ENCODE measurements around the gene CCDC70.
"Not testable (repeated sequence)": the region's sequence is repeated elsewhere in the genome, so short reads cannot be mapped to it uniquely, and the experiment has no call there.

The CCDC70 gene

DNA sequence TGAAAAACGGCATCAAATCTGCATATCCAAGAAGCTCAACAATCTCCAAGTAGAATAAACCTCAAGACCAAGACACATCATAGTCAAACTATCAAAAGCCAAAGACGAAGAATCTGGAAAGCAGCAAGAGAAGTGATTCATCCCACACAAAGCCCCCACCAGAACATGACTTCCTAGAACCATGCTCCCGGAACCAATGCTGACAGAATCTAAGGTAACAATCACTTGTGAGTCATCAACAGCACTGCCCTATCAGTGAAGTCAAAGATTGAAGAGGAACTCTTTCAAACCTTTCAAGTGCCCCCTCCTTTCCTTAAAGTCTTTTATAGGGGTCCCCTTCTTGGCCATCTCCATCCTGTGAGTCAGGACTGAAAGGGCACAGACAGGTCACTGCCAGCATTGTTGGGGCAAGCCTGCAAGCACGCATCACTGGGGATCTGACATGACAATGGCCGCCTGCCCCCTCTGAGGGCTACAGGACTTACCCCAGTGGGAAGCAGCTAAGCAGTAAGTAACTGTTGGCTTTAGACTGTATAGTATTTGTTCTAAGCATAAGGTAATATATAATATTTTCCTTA lies at the start of gene CCDC70:
Gene CCDC70, plus strand, starts transcription at position 247 of the 578 bp plus-strand sequence. CDS start 3,443 bp downstream, outside the sequence.
- DNase-seq (ENCODE audit: low read depth), result no peak

DNA sequence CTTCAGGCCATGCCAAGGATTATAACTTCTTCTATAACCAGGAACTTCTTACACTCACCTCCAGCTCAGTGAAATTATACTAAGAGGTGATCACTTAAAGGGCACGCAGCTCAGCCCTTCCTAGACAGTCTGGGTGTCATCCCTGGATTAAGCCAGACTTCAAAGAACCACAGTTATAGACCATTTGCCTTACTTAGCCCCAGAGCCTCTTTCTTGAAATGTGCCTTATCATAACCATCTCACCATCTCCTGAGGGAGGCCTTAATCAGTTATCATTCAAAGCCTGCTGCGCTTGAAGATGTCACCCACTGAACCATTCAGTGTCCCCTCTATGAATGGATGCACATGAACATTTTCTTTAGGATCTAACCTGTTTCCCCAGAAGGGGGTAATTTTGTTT lies 47.7 kb upstream of the CCDC70 start:
- DNase-seq (ENCODE audit: low read depth), result no peak

- DNase-seq (ENCODE audit: low read depth), result peak; percentile 54
Measured at GRCh38 chr13:51814825-51815650, 46.7 kb upstream of the CCDC70 start.

GRCh38 chr13:51815848-51816247 lies 45.9 kb upstream of the CCDC70 start:
- DNase-seq (ENCODE audit: low read depth), result no peak

DNA sequence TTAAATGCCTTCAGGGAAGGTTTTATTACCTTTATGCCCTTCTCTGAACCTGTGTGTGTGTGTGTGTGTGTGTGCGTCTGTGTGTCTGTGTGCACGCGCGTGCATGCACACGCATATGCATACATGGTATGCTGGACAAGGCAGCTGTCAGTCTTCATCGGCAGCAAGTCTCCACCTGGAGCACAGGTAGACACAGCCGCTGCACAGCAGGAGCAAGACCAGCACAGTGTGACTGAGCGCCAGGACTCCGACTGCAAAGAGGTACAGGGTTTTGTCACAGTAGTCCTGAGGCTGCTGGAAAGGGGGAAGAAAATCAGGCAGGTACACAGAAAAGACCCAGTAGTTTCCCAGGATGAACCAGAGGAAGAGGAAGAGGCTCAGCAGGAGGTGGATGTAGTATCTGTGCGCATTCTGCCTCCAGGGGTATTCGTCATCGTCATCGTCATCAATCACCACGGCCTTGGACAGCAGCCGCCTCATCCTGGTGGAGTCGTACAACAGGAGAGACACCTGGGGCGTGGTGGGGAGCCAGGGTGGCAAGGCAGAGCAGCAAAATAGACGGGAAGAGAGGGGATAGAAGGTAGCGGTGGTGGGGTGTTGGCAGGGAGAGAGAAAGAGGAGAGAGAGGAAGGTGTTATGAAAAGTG lies 45.0 kb upstream of the CCDC70 start:
- DNase-seq (ENCODE audit: low read depth), result no peak

GRCh38 chr13:51817717-51818116 lies 44.1 kb upstream of the CCDC70 start:
- no peak for DNase-seq (ENCODE audit: low read depth)

GRCh38 chr13:51818276-51818675 lies 43.5 kb upstream of the CCDC70 start:
- DNase-seq (ENCODE audit: low read depth), result no peak

- DNase-seq (ENCODE audit: low read depth), result peak; percentile 45
Measured at GRCh38 chr13:51818781-51819511, 42.8 kb upstream of the CCDC70 start.

GRCh38 chr13:51819544-51819943 lies 42.2 kb upstream of the CCDC70 start:
- DNase-seq (ENCODE audit: low read depth), result no peak

DNA sequence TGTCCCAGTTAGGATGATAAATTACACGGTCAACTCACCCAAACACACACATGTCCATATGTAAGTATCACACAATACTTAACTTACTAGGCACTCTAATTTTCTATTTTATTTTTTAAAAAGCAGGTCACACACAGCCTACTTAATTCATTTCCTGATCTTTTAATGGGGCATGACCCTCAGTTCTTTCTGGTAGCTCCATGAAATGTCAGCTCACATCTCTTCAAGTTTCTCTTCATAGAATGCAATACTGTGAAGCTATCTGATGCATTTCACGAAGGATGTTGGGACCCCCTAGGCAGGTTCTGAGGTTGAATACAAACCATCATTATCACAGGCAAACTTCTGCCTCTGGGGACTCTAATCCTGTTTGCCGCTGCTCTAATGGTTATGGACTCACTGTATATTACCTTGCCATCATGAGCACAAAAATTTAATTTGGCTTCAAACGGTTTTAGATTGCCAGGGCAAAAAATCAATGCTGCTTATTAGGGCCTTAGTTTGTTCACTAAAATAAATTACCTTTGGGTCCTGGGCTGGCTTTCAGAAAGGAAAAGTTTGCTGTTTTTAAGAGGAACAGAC lies 41.7 kb upstream of the CCDC70 start:
- DNase-seq (ENCODE audit: low read depth), result no peak

GRCh38 chr13:51821606-51822005 lies 40.2 kb upstream of the CCDC70 start:
- DNase-seq (ENCODE audit: low read depth), result no peak

GRCh38 chr13:51822106-51822815 lies 39.5 kb upstream of the CCDC70 start:
- DNase-seq (ENCODE audit: low read depth), result no peak

- no peak for DNase-seq (ENCODE audit: low read depth)
Measured at GRCh38 chr13:51823359-51823758, 38.4 kb upstream of the CCDC70 start.

DNA sequence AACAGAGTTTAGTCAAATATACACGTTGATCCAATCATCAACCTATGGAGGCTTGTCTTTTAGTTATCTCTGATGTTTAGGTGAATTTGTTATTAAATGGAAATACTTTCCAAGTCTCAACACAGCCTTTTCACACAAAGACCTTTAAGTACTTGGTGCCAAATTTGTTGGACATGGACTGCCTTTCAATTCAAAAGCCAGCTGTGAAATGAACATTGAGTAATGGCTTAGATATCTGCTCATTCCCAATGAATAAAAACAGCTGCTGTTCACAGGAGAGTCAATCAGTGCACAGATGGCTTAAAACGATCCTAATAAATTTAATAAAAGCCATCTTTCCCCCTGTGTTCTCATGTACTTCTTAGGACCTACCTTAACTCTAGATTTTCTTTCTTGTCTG lies 37.9 kb upstream of the CCDC70 start:
- DNase-seq (ENCODE audit: low read depth), result no peak

DNA sequence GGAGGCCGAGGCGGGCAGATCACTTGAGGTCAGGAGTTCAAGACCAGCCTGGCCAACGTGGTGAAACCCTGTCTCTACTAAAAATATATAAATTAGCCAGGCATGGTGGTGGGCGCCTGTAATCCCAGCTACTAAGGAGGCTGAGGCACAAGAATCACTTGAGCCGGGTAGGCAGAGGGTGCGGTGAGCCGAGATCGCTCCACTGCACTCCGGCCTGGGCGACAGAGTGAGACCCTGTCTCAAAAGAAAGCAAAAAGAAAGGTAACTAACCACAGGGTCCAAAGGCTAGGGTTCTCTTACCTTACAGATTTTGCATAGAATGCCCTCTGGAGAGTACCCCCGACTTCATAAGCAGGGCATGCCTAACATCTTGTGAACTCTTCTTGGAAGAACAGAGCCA lies 37.1 kb upstream of the CCDC70 start:
- not testable (repeated sequence) for DNase-seq (ENCODE audit: low read depth)

DNA sequence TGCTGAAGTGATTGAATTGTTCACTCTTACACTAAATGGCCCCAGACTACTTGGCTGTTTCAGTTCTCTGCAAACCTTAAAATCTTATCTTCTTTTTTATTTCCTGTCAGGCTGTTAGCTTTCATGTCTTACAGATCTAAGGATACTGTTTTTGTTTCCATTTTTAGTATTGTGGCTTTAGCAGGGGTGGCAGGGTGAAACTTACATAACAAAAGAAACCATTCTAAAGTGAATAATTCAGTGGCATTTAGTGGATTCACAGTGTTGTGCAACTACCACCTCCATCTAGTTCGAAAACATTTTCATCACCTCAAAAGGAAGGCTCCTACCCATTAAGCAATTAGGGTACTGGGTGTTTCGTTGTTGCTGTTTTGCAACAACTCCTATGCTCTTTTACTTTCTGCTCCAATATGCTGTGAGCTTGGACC lies 36.6 kb upstream of the CCDC70 start:
- DNase-seq (ENCODE audit: low read depth), result no peak

- no peak for DNase-seq (ENCODE audit: low read depth)
Measured at GRCh38 chr13:51825681-51826254, 36.0 kb upstream of the CCDC70 start.

DNA sequence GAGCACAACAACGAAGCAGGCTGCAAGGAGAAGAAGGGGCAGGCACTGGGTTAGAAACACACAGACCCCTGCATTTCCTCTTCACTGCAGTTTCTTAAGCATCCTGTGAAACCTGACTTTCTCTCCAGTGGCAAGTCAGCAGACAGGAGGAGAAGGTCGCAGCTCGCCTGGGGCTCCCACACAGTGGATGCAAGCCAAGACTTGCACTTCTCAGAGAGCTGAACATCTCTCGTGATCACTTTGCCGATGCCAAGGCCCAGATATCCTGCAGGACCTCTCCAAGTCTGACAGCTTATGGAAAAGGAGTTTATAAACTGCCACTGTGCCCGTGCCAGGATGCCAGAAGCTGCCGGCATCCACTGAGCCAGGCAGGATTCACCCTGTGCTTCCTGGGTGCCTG lies 35.2 kb upstream of the CCDC70 start:
- no peak for DNase-seq (ENCODE audit: low read depth)

- DNase-seq (ENCODE audit: low read depth), result no peak
Measured at GRCh38 chr13:51827254-51827653, 34.5 kb upstream of the CCDC70 start.

GRCh38 chr13:51828730-51829567 lies 32.8 kb upstream of the CCDC70 start:
- DNase-seq (ENCODE audit: low read depth), result no peak

Data from activated T-helper 9 cell treated with anti-CD3 and anti-CD28 coated beads, Interleukin-2, amount 50 U/mL, for 16 hours (primary cell).